Measurements from ENCODE around the gene S100A5.

GRCh38 chr1:153560241-153560640 is 19.5 kb upstream of the S100A5 start:
- TF ChIP-seq CTCF (IDR thresholded peaks at IDR 0.05) = no peak
- TF ChIP-seq POLR2A (IDR thresholded peaks at IDR 0.05) = no peak

All from gastroesophageal sphincter (tissue), 3 donors.